CD4-positive, alpha-beta T cell treated with Interleukin-12 subunit alpha and Interleukin-12 subunit beta, for 1 hour (primary cell): ENCODE results near the gene TPRKB.
A peak's percentile ranks its signal among the peaks of the same experiment; 100 is the strongest.
"Not testable (repeated sequence)": the region's sequence is repeated elsewhere in the genome, so short reads cannot be mapped to it uniquely, and the experiment has no call there.

Experiments
- DNase-seq: peaks from one replicate; pipeline ENCODE4 v3.0.0-alpha.2; 2020

The TPRKB gene

DNA sequence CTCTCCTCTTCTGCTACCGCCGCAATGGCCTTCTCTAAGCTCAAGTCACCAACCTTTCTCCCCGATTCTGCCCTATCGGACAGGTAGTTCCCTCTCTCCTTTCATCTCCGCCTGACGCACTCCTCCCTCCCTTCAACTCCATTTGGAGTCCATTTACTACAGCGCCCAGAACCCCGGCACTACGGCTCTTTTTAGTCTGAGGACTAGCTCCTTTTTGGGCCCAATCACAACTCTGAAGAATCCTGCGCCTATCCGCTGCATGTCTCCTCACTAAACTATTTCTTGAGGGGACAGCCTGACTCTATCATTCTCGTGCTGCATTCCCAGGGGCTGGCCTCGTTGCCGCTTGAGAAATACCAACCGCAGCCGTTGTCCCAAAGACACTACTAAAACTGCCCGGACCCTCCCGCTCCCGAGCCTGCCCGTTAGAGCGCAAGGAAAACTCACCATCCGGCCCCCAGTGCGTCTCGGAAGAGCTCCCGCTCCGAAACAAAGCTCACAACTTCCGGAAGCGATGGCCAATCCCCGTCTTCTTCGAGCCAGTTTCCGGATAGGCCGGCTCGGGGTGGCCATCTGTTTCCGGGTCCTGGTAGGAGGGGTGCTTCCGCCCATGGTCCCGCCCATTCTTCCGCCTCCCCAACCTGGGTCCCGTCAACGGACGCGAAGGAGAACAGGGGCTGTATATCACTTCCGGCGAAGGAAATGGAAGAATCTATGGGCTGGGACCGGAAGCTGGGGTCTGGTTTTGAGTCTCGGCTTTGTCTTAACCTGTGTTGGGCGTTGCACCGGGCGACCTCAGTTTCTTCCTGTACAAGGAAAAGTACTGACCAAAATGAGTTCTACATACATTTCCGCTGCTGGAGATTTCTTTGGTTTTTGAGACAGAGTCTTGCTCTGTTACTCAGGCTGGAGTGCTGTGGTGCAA is at the start of gene TPRKB:
Gene TPRKB, minus strand, starts transcription at position 491 of the 925 bp plus-strand sequence. CDS start 2,776 bp downstream, outside the sequence.
- DNase-seq: peak; percentile 96

DNA sequence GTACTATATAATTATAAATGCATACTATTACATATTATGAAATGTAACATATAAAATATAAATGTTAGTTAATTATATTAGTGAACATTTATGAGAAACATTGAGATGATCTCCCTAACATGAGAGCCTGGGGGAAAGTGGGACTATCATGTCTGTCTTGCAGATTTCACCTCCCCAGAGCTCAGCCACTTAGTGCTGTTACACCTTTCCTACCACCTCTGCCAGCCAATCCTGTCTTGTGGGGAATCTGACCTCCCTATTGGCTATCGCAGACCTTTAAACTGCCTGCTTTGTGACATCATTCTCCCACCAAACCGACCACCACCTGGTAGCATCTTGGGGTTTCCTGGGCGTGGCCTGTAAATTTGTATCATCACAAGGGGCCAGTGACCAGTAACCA is 46.7 kb upstream of the TPRKB start, which contains the start of gene C2orf78:
Gene C2orf78, plus strand, starts transcription at position 301 of the 400 bp plus-strand sequence. CDS start 127 bp downstream, outside the sequence.
- not testable (repeated sequence) for DNase-seq

DNA sequence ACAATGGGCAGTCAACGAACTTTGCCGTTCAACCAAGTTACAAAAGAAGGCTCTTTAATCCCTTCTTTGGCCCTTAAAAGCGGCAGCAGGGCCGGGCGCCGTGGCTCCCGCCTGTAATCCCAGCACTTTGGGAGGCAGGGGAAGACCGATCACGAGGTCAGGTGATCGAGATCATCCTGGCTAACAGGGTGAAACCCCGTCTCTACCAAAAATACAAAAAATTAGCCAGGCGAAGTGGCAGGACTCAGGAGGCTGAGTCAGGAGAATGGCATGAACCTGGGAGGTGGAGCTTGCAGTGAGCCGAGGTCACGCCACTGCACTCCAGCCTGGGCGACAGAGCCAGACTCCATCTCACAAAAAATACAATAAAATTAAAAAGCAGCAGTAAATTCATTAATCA is 46.3 kb upstream of the TPRKB start:
- DNase-seq: not testable (repeated sequence)

DNA sequence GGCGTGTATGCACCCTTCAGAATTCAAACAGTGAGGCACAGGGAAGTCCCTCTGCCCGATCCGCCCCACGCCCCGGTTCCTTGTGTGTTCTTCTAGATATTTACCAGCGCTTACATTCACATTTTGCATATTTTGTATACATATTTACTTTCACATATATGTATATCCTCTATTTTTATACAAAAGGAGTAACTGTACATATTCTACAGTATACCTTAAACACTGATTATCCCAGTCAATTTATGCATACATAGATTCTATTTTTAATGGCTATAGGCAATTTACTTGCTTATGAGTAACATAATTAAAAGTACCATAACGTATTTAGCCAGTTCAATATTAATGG is 43.1 kb upstream of the TPRKB start:
- DNase-seq: no peak

DNA sequence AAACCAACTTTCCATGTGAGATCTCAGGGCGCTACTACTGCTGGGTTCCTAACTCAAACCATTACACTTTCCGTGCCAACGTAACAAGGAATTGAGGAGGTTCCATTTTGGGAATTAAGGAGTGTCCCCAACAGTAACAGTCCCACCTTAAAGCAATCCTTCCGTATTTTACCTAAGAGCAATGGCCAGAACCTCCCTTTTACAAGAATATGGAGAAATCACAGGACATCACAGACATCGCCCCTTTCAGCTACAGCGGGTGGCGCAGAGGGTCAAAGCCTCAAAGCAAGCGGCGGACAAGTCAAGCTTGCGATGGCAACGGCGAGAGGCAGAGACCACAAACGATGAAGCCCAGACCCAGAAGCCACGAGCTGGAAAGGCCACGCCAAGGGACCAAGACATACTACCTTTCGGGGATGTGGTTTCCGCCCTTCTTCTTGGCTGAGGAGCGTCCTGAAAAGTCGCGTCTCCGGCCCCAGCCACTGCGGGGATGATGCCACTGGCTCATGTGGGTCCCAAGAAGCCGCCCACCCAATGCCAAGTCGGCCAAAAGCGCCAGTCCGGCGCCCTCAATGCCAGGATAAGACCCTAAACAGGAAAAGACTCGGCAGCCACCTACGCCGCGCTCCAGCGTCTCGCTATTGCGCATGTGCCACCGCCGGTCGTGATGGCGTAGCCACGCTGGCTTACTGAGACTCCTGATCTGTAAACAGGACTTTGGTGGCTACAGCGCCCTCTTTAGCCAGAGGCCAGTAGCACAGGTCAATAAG is 42.5 kb upstream of the TPRKB start, which contains the start of gene DUSP11:
Gene DUSP11, minus strand, starts transcription at position 637 of the 770 bp plus-strand sequence. Its CDS starts 129 bp downstream, at position 508.
- DNase-seq: peak; percentile 97

DNA sequence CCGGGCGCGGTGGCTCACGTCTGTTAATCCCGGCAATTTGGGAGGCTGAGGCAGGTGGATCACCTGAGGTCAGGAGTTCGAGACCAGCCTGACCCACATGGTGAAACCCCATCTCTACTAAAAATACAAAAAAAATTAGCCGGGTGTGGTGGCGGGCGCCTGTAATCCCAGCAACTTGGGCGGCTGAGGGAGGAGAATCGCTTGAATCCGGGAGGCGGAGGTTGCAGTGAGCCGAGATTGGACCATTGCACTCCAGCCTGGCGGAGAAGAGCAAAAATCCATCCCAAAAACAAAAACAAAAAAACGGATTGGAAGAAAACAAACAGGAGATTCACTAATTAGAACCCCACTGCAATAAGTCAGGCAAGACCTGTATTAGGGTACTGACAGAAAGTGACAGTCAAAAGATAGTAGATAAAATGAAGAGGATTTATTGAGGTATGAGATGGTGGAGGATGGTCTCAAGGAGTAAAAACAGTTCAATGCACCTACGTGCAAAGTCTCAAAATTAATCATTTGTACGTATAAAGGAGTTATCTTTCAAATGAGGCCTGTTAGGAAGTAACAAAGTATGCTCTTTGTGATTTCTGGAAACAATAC is 41.8 kb upstream of the TPRKB start:
- DNase-seq: not testable (repeated sequence)

DNA sequence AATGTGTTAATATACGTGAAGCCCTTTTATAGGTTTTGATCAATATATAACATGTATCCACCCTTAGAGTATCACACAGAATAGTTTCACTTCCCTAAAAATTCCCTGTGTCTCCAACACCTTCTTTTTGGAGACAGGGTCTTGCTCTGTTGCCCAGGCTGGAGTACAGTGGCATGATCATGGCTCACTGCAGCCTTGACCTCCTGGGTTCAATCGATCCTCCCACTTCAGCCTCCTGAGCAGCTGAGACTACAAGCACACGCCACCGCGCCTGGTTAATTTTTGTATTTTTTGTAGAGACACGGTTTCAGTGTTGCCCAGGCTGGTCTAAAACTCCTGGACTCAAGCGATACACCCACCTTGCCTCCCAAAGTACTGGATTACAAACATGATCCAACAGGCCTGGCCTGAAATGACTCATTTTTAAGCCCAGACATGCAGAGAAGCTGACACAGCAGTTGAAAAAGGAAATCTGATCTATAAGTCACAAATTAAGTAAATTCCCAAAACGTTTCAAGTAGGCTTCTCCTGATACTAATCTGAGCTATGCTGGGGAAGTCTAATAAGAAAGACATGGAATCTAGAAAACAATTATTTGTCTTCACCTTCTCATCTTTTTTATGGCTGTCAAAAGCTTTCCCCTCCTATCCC is 39.8 kb upstream of the TPRKB start:
- DNase-seq: no peak

DNA sequence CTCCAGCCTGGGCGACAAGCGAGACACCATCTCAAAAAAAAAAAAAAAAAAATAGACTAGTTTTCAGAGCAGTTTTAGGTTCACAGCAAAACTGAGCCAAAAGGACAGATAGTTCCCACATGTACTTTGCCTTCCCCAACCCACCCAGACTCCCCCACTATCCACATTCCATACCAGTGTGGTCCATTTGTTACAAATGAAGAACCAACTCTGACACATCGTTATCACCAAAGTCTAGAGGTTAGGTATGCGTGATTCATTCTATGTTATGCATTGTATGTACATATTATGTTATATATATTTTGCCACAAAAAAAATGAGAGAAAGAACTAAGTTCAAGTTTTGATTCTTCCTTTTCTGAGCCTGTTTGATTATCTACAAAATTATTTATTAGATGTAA is 39.2 kb upstream of the TPRKB start:
- DNase-seq: no peak

DNA sequence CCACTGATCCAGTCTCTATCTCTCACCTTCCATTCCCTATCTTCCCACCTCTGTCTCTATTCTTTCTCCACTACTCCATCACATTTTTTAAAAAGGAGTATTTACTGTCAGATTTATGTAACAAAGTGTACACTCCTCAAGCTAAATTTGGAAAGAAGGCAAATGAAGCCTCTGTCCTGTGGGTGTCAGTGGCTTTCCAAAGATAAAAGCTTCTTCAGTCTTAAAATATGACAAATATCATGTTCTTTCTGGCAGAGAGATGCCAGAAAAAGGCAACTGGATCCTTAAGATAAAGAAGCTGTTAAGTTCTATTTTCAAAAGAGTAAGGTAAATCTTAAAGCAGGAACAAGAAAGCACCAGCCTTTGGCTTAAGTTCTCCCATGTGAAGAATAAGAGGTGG is 35.7 kb upstream of the TPRKB start:
- DNase-seq: no peak

DNA sequence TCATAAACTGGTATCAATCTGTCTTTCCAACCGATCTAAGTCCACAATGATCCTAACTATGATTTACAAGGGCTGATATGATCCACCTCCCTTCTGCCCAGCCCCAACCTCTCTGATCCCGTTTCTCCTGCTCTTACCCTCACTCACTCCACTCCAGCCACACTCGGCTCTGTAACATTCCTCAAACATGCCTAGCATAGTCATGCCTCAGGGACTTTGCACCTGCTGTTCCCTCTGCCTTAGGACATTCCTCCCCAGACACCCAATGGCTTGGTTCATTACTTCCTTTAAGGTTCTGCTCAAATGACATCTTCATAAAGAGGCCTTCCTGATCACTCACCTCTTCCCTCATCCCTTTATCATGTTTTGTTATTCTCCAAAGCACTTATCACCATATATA is 33.6 kb upstream of the TPRKB start:
- DNase-seq: no peak

DNA sequence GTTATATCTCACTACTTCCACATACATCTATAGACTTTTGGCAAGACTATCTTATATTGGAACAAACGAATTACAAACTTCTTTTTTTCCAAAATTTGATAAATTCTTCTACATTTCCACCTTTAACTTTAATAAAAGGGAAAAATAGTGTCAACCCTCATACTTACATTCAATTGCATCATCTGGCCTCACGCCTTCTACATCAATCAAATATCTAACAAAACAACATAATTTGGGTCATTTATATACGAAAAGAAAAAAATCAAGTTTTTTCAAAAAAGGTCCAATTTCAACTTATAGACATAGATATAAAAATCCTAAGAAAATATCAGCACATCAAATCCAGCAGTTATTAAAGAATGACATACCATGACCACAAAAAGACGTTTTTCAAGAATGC is 29.8 kb upstream of the TPRKB start:
- DNase-seq: no peak

DNA sequence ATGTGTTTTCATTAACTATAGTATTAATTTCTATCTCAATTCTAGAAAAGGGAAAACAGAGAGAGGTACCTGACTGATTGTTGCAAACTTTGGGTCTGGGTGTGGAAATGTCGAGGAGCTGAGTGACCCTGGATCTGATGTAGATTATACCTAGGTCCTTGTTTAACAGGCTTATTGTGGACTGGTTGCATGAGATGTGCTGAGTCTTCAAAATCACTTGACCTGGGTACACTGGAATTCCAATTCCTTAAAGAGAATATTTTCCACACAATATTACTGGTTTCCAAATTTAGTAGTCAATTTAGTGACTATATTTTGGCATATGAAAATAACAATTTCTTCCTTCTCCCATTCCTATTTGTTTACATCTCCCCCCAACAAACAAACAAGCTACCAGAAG is 29.2 kb upstream of the TPRKB start:
- DNase-seq: no peak

DNA sequence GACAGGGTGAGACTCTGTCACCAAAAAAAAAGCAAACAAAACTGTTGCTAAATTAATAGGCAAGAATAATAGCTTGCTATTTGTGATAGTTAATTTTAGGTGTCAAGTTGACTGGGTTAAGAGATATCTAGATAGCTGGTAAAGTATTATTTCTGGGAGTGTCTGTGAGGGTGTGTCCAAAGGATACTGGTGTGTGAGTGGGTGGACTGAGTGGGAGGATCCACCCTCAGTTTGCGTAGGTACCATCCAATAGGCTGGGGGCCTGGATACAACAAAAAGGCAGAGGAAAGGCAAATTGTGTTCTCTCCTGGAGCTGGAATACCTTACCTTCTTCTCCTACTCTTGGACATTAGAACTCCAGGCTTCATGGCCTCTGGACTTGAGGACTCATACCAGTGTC is 27.8 kb upstream of the TPRKB start:
- no peak for DNase-seq

DNA sequence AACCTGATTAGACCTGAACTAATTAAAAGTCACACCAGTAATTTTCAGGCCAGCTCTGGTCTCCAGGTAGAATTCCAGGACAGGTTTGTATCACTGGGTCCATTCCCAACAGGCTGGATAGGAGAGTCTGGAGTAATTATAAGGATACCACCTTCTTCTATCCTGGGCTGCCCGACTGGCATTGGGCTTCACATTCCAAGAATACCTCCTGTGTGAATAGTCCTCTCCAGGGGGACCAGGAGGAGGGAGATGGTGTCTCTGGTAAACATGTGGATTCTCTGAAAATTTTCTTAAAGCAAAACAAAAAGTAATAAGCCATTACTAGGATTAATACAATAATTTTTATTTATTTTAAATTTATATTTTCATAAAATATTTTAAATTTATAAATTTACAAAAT is 25.4 kb upstream of the TPRKB start:
- DNase-seq: no peak

DNA sequence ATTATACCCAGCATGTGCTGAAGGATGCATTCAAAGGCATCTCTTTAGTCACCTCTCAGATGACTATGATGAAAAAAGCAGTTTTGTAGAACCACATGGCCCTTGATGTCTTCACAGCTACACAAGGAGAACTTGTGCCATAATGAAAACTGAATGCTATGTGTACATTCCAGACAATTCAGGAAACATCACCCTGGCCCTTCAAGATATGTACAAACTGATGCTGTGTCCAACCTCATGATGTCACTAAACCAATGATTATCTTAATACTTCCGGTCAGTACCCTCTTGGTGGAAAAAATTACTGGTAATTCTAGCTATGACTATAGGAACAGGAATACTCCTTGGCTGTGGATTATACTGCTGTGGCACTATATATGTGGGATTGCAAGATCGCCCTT is 22.8 kb upstream of the TPRKB start:
- no peak for DNase-seq

DNA sequence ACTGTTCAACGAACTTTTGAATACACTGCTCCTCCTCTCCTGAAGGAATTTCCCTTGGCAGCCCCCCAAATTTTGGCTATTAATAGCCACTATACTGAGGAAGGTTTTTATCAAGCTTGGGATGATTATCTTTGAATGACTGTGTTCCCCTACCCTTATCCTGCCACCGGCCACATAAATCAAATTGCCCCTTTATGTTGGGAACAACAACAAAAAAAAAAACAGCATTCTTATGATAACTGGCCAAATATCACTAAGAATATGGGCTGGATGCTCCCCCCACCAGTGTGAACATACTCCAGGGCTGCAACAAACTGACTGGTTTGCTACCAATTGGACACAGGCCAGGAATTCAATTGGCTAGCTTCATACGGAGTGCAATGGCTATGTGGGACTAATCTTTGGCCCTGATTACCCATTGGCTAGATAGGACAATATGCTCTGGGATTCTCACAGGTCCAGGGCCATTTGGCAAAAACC is 22.2 kb upstream of the TPRKB start:
- DNase-seq: no peak

DNA sequence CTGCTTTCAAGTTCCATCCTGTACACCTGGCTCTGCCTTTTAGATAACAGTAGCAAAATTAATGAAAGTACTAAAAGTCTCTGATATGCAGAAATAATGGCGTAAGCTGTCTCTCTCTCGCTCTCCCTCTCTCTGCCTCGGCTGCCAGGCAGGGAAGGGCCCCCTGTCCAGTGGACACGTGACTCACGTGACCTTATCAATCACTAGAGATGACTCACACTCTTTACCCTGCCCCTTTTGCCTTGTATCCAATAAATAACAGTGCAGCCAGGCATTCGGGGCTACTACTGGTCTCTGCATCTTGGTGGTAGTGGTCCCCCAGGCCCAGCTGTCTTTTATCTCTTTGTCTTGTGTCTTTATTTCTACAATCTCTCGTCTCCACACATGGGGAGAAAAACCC is 17.2 kb upstream of the TPRKB start:
- DNase-seq: not testable (repeated sequence)

DNA sequence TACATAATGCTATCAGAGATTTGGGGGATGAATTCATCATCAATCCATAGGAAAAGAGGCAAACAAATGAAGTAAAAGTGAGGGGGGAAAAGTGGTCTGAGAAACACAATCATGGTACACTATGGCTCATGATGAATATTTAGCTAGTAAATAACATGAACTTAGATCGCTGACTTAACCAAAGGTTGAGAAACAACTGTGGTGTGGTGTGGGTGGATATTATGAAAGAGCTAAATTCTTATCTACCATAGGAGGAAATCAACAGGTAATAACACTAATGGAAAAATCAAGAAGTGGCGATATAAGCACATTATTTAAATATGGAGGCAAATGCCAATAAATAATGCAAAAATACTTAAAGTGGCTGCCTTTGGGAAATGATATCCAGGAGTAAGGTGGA is 12.2 kb upstream of the TPRKB start:
- DNase-seq: no peak

DNA sequence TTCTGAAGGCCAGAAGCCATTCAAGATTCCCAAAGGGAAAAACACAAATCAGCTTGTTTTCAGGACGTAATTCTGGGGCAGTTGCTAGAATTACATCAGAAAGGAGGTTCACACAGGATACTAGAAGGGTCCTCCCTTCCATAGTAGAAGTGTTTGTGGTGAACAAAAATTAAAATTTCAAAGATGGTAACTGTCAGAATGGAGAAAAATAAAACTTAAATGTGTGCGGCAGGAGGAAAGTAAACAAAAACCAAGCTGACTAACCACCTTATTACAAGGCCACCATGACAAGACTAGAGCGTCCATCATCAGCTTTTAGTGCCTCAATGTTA is 9.7 kb upstream of the TPRKB start:
- DNase-seq: no peak

DNA sequence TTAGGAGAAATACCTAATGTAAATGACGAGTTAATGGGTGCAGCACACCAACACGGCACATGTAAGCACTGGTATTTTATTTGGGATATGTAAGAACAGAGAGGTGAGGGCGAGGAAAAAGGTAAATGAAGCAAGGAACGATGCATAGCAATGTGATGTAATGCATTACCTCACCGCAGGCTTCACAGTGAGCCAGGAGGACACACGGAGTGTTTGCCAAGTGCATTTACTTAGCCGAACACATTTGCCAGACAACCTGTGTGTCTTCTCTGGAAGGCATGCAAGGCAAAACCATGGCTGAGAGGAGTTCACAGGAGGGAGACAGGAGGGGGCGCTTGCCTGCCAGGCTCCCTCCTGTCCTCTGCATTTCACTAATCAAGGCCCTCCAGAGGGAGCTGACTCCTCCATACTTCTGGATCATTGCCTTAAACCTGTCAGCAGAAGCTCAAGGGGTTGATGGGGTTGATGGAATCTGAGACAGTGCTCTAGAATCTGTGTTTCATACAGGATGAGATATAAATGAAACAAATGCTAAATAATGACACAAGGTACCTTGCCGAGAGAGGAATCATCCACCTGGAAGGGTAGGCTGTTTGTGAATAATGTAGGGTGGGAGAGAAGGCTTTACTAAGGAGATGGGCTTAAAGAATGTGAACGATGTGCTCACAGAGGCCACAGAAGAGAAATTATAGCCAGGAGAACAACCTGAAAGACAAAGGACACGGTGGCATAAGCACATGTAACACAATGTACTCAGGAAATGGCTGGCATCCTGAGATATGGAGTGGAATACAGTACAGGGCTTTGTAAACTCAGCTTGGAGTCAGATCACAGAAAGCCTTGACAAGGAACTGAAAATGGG is 9.1 kb upstream of the TPRKB start:
- no peak for DNase-seq

DNA sequence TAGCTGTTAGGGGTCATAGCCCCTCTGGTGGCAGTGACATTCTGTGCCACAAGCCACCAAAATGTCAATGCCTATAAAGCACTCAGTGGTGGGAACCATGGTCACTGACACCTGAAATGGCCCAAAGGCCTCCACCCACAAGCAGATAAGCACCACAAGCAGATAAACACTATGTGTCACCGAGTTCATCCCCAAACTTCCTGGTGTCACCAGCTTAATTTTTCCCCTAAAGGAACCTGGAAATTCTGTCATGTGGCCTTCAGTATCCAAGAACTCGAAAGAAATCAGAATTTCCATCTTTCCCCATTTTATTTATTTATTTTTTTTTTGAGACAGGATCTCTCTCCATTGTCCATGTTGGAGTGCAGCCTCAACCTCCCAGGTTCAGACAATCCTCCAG is 3.6 kb upstream of the TPRKB start:
- no peak for DNase-seq

DNA sequence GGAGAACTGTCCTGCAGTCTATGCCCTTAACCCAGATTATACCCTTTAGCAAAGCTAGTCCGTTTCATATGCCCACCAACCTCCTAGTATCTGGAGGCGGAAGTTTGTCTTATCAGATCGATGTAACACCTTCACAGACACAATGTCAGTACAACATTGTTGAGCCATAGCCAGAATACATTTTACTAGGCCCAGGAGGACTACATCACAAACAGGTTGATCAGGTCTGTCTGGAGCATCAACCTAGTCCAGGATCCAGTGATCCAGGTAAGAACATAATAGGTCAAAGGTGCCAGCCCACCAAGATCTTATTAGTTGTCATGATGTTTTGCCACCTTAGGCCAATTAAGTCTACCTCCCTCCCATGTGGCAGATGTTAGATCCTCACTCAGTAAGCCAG is 2.0 kb upstream of the TPRKB start:
- no peak for DNase-seq
